ENCODE results near the gene KIRREL3. TPM values are rescaled to one million over a fixed set of nuclear protein-coding genes. Genes with fewer than 3 reads are reported as not detected.

KIRREL3 gene
- total and polyA plus RNA-seq, 5 donors: 0.74 to 1.2 (median 1.0) TPM

DNA sequence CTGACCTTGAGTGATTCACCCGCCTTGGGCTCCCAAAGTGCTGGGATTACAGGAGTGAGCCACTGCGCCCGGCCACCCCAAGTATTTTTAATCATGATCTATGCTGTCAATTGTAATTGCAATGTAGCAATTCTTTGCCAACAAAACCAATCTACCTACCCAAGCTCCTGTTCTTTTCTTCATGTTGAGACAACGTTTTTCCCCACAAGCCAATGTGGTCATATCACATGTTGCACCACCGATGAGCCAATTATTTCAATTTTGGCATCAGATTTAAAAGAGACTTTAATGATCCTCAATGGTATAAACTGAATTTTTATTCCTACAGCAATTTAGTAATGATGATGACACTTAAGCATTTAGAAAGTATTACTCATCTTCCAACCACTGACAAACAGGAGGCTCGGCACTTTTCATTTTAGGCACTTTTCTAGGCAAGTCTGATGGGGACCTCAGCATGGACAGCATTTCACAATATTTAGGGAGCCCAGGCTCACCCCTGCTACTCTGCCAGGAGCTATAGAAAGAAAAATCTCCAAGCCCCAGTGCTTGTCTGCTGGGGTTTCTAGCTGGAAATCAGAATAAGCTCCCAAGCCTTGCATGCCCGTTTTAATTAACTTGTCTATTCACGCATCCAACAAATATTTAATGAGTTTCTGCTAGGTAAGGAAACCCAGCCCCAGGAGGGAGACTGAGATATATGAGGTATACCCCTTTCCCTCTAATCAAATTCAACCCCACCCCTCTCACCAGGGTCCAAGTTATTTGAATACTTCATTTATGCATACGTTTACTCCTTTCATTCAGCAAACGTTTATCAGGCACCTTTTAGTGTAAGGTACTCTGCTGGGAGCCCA, 353.6 kb downstream of the KIRREL3 start:
- 86% methylated on average over 10 of the region's 10 CpGs for WGBS
- DNase-seq: no peak
- H3K4me1 ChIP-seq (ENCODE audit: control insufficient read depth, insufficient read depth, low read length): no peaks in the 10 kb centered on the region
- no peak for ATAC-seq
- no peaks in the 10 kb centered on the region for H3K27me3 ChIP-seq (ENCODE audit: control insufficient read depth, insufficient read depth)
- no peak overlapping the region for H3K4me3 ChIP-seq (ENCODE audit: low read length)
- H3K9me3 ChIP-seq (ENCODE audit: control insufficient read depth, low read length): no peaks in the 10 kb centered on the region
- no peak overlapping the region for H3K27ac ChIP-seq (ENCODE audit: low read length)
- intact Hi-C loops (cut with DNase I): no loop called here

DNA sequence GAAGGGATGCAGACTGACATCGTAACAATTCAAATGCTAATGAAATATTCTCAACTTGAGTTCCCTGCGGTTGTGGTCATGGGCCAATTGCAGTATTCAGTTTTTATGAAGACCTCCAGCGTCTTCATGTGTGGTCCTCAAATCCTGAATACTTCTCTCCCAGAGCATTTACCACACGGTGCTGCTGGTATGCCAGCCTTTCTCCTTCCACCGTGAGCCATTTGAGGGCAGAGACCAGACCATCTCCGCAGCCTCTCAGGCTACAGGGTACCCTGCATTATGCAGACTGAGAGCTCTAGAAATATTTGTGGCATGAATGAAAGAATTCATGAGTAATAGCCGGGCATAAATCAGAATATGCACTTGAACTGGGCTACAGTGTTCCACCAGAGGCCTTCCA, 355.4 kb downstream of the KIRREL3 start:
- no peaks in the 10 kb centered on the region for H3K4me1 ChIP-seq (ENCODE audit: control insufficient read depth, insufficient read depth, low read length)
- 83% methylated on average over 7 of the region's 7 CpGs for WGBS
- DNase-seq: no peak
- intact Hi-C loops (cut with DNase I): no loop called here
- no peaks in the 10 kb centered on the region for H3K27me3 ChIP-seq (ENCODE audit: control insufficient read depth, insufficient read depth)
- no peak overlapping the region for H3K4me3 ChIP-seq (ENCODE audit: low read length)
- H3K27ac ChIP-seq (ENCODE audit: low read length): no peak overlapping the region
- no peaks in the 10 kb centered on the region for H3K9me3 ChIP-seq (ENCODE audit: control insufficient read depth, low read length)
- no peak for ATAC-seq

DNA sequence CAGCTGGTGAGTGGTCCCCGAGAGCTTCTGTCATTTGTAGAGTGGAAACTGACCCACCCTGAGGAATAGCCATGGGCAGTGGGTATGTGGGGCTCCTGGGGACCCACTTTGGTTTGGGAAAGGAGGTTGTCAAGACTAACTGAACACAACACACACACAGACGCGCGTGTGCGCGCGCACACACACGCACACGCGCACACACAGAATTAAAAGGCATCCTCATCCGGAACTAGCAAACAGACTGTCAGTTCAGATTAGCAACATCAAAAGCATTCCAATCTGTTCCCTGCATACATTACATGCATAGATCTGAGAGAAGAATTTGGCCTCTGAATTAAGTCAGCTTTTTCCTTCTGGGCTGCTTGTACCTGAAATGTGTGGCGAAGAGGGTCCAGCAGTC, 360.4 kb downstream of the KIRREL3 start:
- intact Hi-C loops (cut with DNase I): no loop called here
- Histone ChIP-seq H3K4me3 (ENCODE audit: low read length) (no peak overlapping the region), H3K27ac (ENCODE audit: low read length) (no peak overlapping the region), H3K9me3 (ENCODE audit: control insufficient read depth, low read length) (no peaks in the 10 kb centered on the region), H3K4me1 (ENCODE audit: control insufficient read depth, insufficient read depth, low read length) (no peaks in the 10 kb centered on the region), H3K27me3 (ENCODE audit: control insufficient read depth, insufficient read depth) (no peaks in the 10 kb centered on the region)
- no peak for ATAC-seq
- WGBS: 83% methylated on average over 12 of the region's 12 CpGs
- no peak for DNase-seq

DNA sequence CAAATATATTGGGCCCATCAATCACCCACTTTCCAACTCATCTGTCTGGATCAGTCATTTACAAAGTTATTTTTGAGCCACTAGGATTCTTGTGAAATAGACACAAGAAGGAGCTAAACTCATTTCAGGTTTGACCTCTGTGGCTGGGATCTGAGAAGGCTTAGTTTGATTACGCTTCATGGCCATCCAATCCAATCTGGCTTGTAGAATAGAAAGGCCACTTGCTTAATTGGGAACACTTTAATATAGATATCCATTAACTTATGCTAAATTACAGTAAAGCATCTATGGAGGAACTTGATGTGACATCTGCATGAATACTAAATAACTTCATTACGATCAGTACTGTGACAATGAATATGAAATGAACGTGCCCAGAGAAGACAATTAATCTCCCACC, 360.9 kb downstream of the KIRREL3 start:
- WGBS: 90% methylated on average over 3 of the region's 3 CpGs

DNA sequence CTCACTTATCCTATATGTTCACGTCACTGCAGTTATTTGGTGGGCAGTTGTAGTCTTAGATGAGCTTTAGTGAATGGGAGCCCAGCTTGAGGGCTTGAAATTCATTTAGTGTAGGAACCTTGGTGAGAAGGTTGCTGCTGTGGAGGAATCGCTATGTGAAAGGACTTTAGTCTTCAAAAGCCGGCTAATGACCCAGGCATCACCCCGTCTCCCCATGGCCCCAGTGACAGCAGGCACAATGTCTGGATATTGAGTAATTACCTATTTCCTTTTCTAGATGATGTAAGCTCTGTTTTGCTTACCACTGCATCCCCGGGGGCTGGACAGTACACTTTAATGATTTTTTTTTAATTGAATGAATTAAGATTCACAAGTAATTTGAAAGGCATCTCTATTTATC, 361.9 kb downstream of the KIRREL3 start:
- H3K4me3 ChIP-seq (ENCODE audit: low read length): no peak overlapping the region
- no peaks in the 10 kb centered on the region for H3K4me1 ChIP-seq (ENCODE audit: control insufficient read depth, insufficient read depth, low read length)
- no peaks in the 10 kb centered on the region for H3K9me3 ChIP-seq (ENCODE audit: control insufficient read depth, low read length)
- no peak for DNase-seq
- H3K27ac ChIP-seq (ENCODE audit: low read length): no peak overlapping the region
- H3K27me3 ChIP-seq (ENCODE audit: control insufficient read depth, insufficient read depth): no peaks in the 10 kb centered on the region
- no peak for ATAC-seq
- WGBS: 61% methylated on average over 5 of the region's 5 CpGs
- intact Hi-C loops (cut with DNase I): no loop called here

More for the DNA sequence above, 360.9 kb downstream of the KIRREL3 start:
- H3K9me3 ChIP-seq (ENCODE audit: control insufficient read depth, low read length): no peaks in the 10 kb centered on the region
- no peak overlapping the region for H3K27ac ChIP-seq (ENCODE audit: low read length)
- no peaks in the 10 kb centered on the region for H3K4me1 ChIP-seq (ENCODE audit: control insufficient read depth, insufficient read depth, low read length)
- ATAC-seq: no peak
- DNase-seq: no peak
- intact Hi-C loops (cut with DNase I): no loop called here
- H3K4me3 ChIP-seq (ENCODE audit: low read length): no peak overlapping the region
- no peaks in the 10 kb centered on the region for H3K27me3 ChIP-seq (ENCODE audit: control insufficient read depth, insufficient read depth)

DNA sequence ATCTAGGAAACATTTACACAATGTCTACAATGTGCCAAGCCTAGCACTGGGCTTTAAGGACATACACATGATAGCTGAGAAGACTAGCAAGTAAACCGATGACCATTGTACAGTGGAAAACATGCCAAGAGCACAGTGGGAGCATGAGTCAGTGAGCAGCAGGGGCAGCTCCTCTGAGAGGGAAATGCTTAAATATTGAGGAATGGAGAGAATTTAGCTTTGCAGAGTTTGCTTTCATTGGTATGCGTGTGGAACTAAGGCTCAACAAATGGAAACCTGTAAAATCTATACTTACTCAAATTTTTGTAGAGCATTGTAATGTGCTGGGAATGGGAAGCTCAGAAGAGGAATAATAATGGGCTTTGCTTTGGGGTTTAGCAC, 362.8 kb downstream of the KIRREL3 start:
- ATAC-seq: no peak
- Histone ChIP-seq H3K4me3 (ENCODE audit: low read length) (no peak overlapping the region), H3K27me3 (ENCODE audit: control insufficient read depth, insufficient read depth) (no peaks in the 10 kb centered on the region), H3K27ac (ENCODE audit: low read length) (no peak overlapping the region), H3K9me3 (ENCODE audit: control insufficient read depth, low read length) (no peaks in the 10 kb centered on the region), H3K4me1 (ENCODE audit: control insufficient read depth, insufficient read depth, low read length) (no peaks in the 10 kb centered on the region)
- intact Hi-C loops (cut with DNase I): no loop called here
- DNase-seq: no peak
- WGBS: 56% methylated on average over 2 of the region's 2 CpGs

DNA sequence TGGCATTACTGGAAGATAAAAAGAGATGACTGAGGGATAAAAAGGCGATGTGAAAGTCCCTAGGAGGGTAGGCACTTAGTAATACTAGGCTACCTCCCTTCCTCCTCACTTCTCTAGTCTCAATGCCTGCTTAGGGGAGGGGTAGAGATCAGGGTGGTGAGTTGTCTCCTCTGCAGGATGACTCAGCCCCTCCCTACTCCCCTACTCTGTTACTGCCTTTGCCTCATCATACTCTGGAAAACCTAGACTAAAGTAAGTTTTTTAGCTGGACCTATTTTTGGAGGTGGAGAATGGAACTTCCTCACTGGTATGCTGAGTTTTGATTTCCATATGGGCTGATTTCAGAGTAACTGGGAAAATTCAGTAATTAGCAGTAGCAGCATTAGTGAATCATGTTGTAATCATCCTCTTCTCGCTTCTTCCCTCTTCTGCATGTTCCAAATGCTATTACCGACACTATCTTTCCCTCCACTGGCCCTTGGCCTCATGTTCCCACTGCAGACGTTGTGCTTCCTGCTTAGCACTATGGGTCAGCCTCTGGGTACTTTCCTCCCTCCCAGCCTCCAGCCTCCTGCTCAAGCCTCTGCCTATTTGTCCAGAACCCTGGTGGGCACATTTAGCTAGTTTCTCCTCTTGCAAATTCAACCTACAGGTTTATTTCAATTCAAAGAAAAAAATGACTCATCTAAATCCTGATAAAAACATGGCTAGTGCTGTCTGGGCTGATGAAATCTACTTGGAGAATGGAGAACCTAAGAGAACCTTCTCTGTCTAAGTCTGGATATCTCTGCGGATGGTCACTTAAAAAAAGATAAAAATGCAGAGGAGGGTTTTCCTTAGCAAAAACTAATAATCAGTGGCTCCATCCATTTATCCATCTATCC, 363.4 kb downstream of the KIRREL3 start:
- Histone ChIP-seq H3K9me3 (ENCODE audit: control insufficient read depth, low read length) (no peaks in the 10 kb centered on the region), H3K4me1 (ENCODE audit: control insufficient read depth, insufficient read depth, low read length) (no peaks in the 10 kb centered on the region), H3K4me3 (ENCODE audit: low read length) (no peak overlapping the region), H3K27ac (ENCODE audit: low read length) (no peak overlapping the region), H3K27me3 (ENCODE audit: control insufficient read depth, insufficient read depth) (no peaks in the 10 kb centered on the region)
- 54% methylated on average over 5 of the region's 5 CpGs for WGBS
- intact Hi-C loops (cut with DNase I): no loop called here
- DNase-seq: no peak
- no peak for ATAC-seq

DNA sequence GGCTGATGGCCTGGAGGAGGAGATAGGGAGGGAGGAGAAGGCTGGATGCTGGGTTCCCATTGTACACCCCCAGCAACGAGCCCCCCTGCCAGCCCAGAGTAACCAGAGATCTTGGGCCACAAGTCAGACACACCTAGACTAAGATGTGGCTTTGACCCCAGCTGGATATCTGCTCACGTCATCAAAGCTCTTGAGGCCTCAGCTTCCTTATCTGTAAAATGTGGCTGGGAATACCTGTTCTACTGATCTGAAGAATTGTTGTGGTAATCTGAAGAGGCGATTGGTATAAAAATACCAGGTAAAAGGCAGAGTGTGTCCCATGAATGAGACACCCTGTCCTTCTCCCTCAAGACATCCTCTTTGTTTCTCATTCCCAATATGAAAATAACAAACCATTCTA, 365.1 kb downstream of the KIRREL3 start:
- no peak overlapping the region for H3K4me3 ChIP-seq (ENCODE audit: low read length)
- WGBS: 72% methylated on average over 3 of the region's 3 CpGs
- intact Hi-C loops (cut with DNase I): no loop called here
- H3K9me3 ChIP-seq (ENCODE audit: control insufficient read depth, low read length): no peaks in the 10 kb centered on the region
- H3K4me1 ChIP-seq (ENCODE audit: control insufficient read depth, insufficient read depth, low read length): no peaks in the 10 kb centered on the region
- no peaks in the 10 kb centered on the region for H3K27me3 ChIP-seq (ENCODE audit: control insufficient read depth, insufficient read depth)
- ATAC-seq (no peak), DNase-seq (no peak)
- H3K27ac ChIP-seq (ENCODE audit: low read length): no peak overlapping the region

DNA sequence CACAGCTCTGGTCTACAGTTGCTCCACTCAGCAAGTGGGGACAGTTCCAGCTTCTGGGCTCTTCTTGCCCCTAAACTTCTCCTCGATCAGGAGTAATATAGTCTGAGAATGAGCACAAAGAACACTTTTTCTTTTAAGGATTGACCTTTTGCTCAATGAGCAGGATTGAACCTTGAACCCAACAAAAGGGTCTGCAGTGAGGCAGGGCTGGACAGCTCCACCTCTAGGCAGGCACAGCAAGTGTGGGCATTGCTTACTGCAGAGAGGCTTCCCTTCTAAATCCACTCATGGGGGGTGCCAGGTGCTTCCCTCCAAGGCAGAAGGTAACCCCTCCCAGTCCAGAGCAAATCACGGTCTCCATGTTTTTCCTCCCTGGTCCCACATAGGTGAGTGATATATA, 365.6 kb downstream of the KIRREL3 start:
- no peaks in the 10 kb centered on the region for H3K27me3 ChIP-seq (ENCODE audit: control insufficient read depth, insufficient read depth)
- no peak overlapping the region for H3K4me3 ChIP-seq (ENCODE audit: low read length)
- WGBS: 70% methylated on average over 2 of the region's 2 CpGs
- no peaks in the 10 kb centered on the region for H3K9me3 ChIP-seq (ENCODE audit: control insufficient read depth, low read length)
- intact Hi-C loops (cut with DNase I): no loop called here
- ATAC-seq (no peak), DNase-seq (no peak)
- no peaks in the 10 kb centered on the region for H3K4me1 ChIP-seq (ENCODE audit: control insufficient read depth, insufficient read depth, low read length)
- no peak overlapping the region for H3K27ac ChIP-seq (ENCODE audit: low read length)

DNA sequence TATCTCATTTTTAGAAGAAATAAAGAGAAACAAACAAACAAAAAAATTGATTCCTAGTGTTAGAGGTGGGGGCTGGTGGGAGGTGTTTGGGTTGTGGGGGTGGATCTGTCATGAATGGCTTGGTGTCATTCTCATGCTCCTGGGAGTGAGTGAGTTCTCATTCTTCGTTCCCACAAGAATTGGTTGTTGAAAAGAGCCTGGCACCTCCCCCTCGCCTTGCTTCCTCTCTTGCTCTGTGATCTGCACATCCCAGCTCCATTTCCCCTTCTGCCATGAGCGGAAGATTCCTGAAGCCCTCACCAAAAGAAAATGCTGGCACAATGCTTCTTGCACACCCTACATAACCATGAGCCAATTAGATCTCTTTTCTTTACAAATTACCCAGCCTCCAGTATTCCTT, 367.2 kb downstream of the KIRREL3 start:
- no peaks in the 10 kb centered on the region for H3K9me3 ChIP-seq (ENCODE audit: control insufficient read depth, low read length)
- 40% methylated on average over 3 of the region's 3 CpGs for WGBS
- DNase-seq (no peak), ATAC-seq (no peak)
- H3K4me1 ChIP-seq (ENCODE audit: control insufficient read depth, insufficient read depth, low read length): no peaks in the 10 kb centered on the region
- H3K27ac ChIP-seq (ENCODE audit: low read length): no peak overlapping the region
- H3K27me3 ChIP-seq (ENCODE audit: control insufficient read depth, insufficient read depth): no peaks in the 10 kb centered on the region
- intact Hi-C loops (cut with DNase I): no loop called here
- H3K4me3 ChIP-seq (ENCODE audit: low read length): no peak overlapping the region

Data from right cardiac atrium (tissue), 5 donors.